Measurements from ENCODE around the gene POLD2. TPM values are rescaled to one million over a fixed set of nuclear protein-coding genes. Genes with fewer than 3 reads are reported as not detected.
A peak's percentile ranks its signal among the peaks of the same experiment; 100 is the strongest.

Gene POLD2
- total RNA-seq, 1 experiment from 2014 or later = 131 TPM

DNA sequence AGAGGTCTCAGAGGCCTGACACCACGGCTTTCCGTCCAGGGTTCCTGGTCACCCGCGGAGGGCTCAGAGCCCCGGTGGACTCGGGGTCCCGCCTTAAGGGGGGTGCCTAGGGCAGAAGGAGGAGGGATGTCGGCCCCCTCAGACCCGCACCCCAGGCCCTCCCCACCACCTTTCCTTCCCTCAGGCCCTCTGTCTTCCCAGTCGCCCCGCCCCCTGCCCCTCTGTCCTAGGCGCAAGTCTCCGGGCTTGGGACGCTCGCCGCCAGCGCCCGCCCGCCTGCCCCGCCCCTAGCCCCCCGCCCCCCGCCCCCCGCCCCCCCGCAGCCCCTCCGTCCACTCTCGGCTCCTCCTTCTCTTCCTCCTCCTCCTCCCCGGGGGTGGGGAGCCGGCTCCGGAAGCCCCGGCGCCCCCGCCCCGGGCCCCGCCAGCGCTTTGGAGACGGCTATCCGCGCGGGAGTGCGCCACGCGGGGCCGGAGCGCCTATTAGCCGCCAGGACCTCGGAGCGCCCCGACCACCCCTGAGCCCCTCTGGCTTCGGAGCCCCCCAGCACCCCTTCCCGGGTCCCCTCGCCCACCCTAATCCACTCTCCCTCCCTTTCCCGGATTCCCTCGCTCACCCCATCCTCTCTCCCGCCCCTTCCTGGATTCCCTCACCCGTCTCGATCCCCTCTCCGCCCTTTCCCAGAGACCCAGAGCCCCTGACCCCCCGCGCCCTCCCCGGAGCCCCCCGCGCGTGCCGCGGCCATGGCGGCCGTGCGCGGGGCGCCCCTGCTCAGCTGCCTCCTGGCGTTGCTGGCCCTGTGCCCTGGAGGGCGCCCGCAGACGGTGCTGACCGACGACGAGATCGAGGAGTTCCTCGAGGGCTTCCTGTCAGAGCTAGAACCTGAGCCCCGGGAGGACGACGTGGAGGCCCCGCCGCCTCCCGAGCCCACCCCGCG is 19.2 kb downstream of the POLD2 start, which contains the start of gene AEBP1:
Gene AEBP1 (plus strand): TSS at position 423 of the 937 bp plus-strand sequence. CDS start 321 bp downstream, at position 744.
- Histone ChIP-seq H4K8ac (replicated peaks; ENCODE audit: insufficient read length, low read depth, low read length) (no peak within 1 kb of the TSS), H2BK12ac (ENCODE audit: insufficient read length, low read depth, low read length) (no peak within 1 kb of the TSS), H3K23ac (ENCODE audit: insufficient read length, low read depth, low read length) (no peak within 1 kb of the TSS), H4K5ac (ENCODE audit: insufficient read length, low read depth, low read length) (no peak within 1 kb of the TSS), H2BK20ac (ENCODE audit: low read depth, low read length, poor library complexity, severe bottlenecking) (no peak within 1 kb of the TSS), H3K27ac (ENCODE audit: insufficient read length, low read depth, low read length) (no peak within 1 kb of the TSS), H3K27me3 (ENCODE audit: insufficient read depth, low read length) (no peaks in the 10 kb centered on the region; the same call in 1 of the 2 replicates), H3K79me2 (ENCODE audit: insufficient read depth, low read length) (no peaks in the 10 kb centered on the region), H3K9ac (ENCODE audit: extremely low read depth, insufficient read length, low read length) (no peak within 1 kb of the TSS), H2AFZ (ENCODE audit: low read length) (no peak within 1 kb of the TSS), H2BK15ac (ENCODE audit: low read depth, low read length) (no peak within 1 kb of the TSS), H3K14ac (ENCODE audit: insufficient read depth, low read length) (no peak within 1 kb of the TSS), H3K4me2 (ENCODE audit: insufficient read depth, insufficient read length, low read length) (peak within 1 kb of the TSS; percentile 52), H2AK5ac (ENCODE audit: insufficient read length, low read length) (no peak within 1 kb of the TSS), H3K9me3 (ENCODE audit: control insufficient read depth, low read depth, low read length) (no peaks in the 10 kb centered on the region), H3K56ac (ENCODE audit: insufficient read length, low read depth, low read length) (no peak within 1 kb of the TSS), H2BK5ac (ENCODE audit: insufficient read length, low read length) (no peak within 1 kb of the TSS), H3K79me1 (ENCODE audit: insufficient read depth, low read depth, low read length, poor library complexity, severe bottlenecking) (no peaks in the 10 kb centered on the region), H3K23me2 (ENCODE audit: insufficient read length, low read depth, low read length, poor library complexity, severe bottlenecking) (peaks cover 10% of the 10 kb centered on the region), H3T11ph (ENCODE audit: low read length) (no peak within 1 kb of the TSS), H3K18ac (ENCODE audit: insufficient read length, low read depth, low read length) (no peak within 1 kb of the TSS), H4K91ac (ENCODE audit: insufficient read length, low read depth, low read length) (no peak within 1 kb of the TSS), H4K20me1 (ENCODE audit: control insufficient read depth, insufficient read depth, insufficient read length) (no peaks in the 10 kb centered on the region), H3K4me1 (ENCODE audit: insufficient read depth, low read length) (no peaks in the 10 kb centered on the region; the same call in 1 of the 2 replicates), H3K4ac (ENCODE audit: low read depth, low read length) (no peak within 1 kb of the TSS), H2BK120ac (ENCODE audit: low read depth, low read length, poor library complexity, severe bottlenecking) (no peak within 1 kb of the TSS)
- H3K36me3 Mint-ChIP-seq (ENCODE audit: insufficient read depth in 1 of 3, low read depth in 3 of 3) = peaks cover 0 to 6% (median 2%) of the 10 kb centered on the region in 3 experiments; a peak in 4 of 7 replicates
- H3K4me3 Mint-ChIP-seq = peak within 1 kb of the TSS; percentile 74 to 85
- peak; percentile 73 for DNase-seq
- H3K27ac Mint-ChIP-seq = no peak within 1 kb of the TSS
- no peaks in the 10 kb centered on the region for H3K9me3 Mint-ChIP-seq
- H3K27me3 Mint-ChIP-seq (ENCODE audit: low read depth) = peaks cover 32% of the 10 kb centered on the region
- no CpG with 5 or more reads among the region's 87 CpGs for WGBS (ENCODE audit: extremely low coverage, insufficient read length, low lambda C conversion rate)
- TF ChIP-seq, protein P1, sequence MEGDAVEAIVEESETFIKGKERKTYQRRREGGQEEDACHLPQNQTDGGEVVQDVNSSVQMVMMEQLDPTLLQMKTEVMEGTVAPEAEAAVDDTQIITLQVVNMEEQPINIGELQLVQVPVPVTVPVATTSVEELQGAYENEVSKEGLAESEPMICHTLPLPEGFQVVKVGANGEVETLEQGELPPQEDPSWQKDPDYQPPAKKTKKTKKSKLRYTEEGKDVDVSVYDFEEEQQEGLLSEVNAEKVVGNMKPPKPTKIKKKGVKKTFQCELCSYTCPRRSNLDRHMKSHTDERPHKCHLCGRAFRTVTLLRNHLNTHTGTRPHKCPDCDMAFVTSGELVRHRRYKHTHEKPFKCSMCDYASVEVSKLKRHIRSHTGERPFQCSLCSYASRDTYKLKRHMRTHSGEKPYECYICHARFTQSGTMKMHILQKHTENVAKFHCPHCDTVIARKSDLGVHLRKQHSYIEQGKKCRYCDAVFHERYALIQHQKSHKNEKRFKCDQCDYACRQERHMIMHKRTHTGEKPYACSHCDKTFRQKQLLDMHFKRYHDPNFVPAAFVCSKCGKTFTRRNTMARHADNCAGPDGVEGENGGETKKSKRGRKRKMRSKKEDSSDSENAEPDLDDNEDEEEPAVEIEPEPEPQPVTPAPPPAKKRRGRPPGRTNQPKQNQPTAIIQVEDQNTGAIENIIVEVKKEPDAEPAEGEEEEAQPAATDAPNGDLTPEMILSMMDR (conservative IDR thresholded peaks at IDR 0.05) = no peak
- H3K4me1 Mint-ChIP-seq = peaks cover 11 to 21% of the 10 kb centered on the region in 2 experiments
